ENCODE results near the gene FBRS. TPM values are rescaled to one million over a fixed set of nuclear protein-coding genes. Genes with fewer than 3 reads are reported as not detected.

Gene FBRS
- total and polyA plus RNA-seq, 2 of the 13 experiments (the other 11 are each of a cell fraction or from before 2014, with no cell fraction given) = 13.7 to 16.2 TPM

DNA sequence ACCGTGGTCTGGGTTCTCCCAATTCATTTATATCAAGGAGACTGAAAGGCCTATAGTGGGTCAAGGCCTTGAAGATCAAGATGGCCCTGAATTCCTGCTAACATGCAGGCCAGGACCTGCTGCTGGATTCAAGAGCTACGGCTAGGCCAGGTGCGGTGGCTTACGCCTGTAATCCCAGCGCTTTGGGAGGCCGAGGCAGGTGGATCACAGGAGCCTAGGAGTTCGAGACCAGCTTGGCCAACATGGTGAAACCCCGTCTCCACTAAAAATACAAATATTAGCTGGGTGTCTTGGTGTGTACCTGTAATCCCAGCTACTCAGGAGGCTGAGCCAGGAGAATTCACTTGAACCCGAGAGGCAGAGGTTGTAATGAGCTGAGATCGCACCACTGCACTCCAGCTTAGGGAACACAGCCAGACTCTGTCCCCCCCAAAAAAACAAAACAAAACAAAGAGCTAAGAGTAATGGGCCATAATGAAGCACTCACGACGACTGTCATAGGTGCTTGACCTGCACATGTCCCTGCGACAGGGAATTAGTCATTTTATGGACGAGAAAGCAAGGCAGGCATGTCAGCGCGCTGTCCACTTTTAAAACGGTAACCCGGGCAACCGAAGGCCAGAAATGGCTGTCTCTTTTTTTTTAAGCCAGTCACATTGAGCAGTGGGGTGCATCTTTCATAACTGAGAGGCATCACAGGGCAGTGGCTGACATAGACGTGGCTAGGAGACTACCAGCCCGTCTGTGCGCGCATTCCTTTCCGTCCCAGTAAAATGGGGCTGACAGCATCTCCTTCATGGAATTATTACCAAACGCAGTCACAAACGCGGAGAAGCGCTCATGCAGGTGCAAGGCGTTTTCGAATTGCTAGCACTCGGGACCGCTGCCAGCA is 1.0 kb upstream of the FBRS start (continued):
- TF ChIP-seq, protein P1, sequence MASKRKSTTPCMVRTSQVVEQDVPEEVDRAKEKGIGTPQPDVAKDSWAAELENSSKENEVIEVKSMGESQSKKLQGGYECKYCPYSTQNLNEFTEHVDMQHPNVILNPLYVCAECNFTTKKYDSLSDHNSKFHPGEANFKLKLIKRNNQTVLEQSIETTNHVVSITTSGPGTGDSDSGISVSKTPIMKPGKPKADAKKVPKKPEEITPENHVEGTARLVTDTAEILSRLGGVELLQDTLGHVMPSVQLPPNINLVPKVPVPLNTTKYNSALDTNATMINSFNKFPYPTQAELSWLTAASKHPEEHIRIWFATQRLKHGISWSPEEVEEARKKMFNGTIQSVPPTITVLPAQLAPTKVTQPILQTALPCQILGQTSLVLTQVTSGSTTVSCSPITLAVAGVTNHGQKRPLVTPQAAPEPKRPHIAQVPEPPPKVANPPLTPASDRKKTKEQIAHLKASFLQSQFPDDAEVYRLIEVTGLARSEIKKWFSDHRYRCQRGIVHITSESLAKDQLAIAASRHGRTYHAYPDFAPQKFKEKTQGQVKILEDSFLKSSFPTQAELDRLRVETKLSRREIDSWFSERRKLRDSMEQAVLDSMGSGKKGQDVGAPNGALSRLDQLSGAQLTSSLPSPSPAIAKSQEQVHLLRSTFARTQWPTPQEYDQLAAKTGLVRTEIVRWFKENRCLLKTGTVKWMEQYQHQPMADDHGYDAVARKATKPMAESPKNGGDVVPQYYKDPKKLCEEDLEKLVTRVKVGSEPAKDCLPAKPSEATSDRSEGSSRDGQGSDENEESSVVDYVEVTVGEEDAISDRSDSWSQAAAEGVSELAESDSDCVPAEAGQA (IDR thresholded peaks at IDR 0.05; ENCODE audit: low read depth) = no peak
- TF ChIP-seq, protein P1 (CRISPR knock-in tag; IDR thresholded peaks at IDR 0.05; ENCODE audit: borderline replicate concordance) = no peak; the same call in 1 of the 2 replicates
- TF ChIP-seq, protein P2, sequence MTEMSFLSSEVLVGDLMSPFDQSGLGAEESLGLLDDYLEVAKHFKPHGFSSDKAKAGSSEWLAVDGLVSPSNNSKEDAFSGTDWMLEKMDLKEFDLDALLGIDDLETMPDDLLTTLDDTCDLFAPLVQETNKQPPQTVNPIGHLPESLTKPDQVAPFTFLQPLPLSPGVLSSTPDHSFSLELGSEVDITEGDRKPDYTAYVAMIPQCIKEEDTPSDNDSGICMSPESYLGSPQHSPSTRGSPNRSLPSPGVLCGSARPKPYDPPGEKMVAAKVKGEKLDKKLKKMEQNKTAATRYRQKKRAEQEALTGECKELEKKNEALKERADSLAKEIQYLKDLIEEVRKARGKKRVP (CRISPR knock-in tag; IDR thresholded peaks at IDR 0.05) = peak in 1 of 2 experiments; percentile 7; a peak in 1 of 4 replicates
- TF ChIP-seq RFXANK (CRISPR knock-in tag; IDR thresholded peaks at IDR 0.05) (no peak), TSC22D2 (CRISPR knock-in tag; IDR thresholded peaks at IDR 0.05; ENCODE audit: borderline replicate concordance) (no peak), ZNF589 (CRISPR knock-in tag; conservative IDR thresholded peaks at IDR 0.05) (no peak), POLR2A (IDR thresholded peaks at IDR 0.05; ENCODE audit: insufficient read depth in 1 of 2, low read depth in 2 of 2, low read length in 2 of 2) (peak; percentile 71 to 75; a peak in 3 of 4 replicates), YEATS4 (CRISPR knock-in tag; IDR thresholded peaks at IDR 0.05; ENCODE audit: borderline replicate concordance) (no peak; the same call in 1 of the 2 replicates), PCBP2 (optimal IDR thresholded peaks at IDR 0.05; ENCODE audit: low read depth, low read length, poor library complexity, severe bottlenecking) (no peak), HOXA3 (CRISPR knock-in tag; IDR thresholded peaks at IDR 0.05) (no peak), AHR (CRISPR knock-in tag; IDR thresholded peaks at IDR 0.05) (no peak), NR2C2 (CRISPR knock-in tag; IDR thresholded peaks at IDR 0.05; ENCODE audit: borderline replicate concordance) (no peak), ZNF136 (CRISPR knock-in tag; IDR thresholded peaks at IDR 0.05; ENCODE audit: low read depth) (no peak), ZNF780A (CRISPR knock-in tag; IDR thresholded peaks at IDR 0.05) (no peak)
- TF ChIP-seq, protein P3, sequence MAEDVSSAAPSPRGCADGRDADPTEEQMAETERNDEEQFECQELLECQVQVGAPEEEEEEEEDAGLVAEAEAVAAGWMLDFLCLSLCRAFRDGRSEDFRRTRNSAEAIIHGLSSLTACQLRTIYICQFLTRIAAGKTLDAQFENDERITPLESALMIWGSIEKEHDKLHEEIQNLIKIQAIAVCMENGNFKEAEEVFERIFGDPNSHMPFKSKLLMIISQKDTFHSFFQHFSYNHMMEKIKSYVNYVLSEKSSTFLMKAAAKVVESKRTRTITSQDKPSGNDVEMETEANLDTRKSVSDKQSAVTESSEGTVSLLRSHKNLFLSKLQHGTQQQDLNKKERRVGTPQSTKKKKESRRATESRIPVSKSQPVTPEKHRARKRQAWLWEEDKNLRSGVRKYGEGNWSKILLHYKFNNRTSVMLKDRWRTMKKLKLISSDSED (CRISPR knock-in tag; IDR thresholded peaks at IDR 0.05) = no peak
- TF ChIP-seq, protein P4, sequence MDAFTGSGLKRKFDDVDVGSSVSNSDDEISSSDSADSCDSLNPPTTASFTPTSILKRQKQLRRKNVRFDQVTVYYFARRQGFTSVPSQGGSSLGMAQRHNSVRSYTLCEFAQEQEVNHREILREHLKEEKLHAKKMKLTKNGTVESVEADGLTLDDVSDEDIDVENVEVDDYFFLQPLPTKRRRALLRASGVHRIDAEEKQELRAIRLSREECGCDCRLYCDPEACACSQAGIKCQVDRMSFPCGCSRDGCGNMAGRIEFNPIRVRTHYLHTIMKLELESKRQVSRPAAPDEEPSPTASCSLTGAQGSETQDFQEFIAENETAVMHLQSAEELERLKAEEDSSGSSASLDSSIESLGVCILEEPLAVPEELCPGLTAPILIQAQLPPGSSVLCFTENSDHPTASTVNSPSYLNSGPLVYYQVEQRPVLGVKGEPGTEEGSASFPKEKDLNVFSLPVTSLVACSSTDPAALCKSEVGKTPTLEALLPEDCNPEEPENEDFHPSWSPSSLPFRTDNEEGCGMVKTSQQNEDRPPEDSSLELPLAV (CRISPR knock-in tag; conservative IDR thresholded peaks at IDR 0.05; ENCODE audit: low read depth) = no peak
- TF ChIP-seq, protein P5, sequence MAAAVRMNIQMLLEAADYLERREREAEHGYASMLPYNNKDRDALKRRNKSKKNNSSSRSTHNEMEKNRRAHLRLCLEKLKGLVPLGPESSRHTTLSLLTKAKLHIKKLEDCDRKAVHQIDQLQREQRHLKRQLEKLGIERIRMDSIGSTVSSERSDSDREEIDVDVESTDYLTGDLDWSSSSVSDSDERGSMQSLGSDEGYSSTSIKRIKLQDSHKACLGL (CRISPR knock-in tag; IDR thresholded peaks at IDR 0.05) = no peak
